Esophagus muscularis mucosa (tissue), 4 donors: ENCODE data around the gene LAD1. TPM values are rescaled to one million over a fixed set of nuclear protein-coding genes. Genes with fewer than 3 reads are reported as not detected.

Source experiments
- DNase-seq: peaks from one replicate; pipeline ENCODE4 v3.0.0-alpha.2; 2017; ENCODE audit errors: extremely low spot score
- H3K27ac ChIP-seq, 4 donors: fragments of 200-600 bp; sonication (generic); replicated peaks in 1 of 4; 1 replicate in 3 of 4; 2 replicates in 1 of 4; pipeline ENCODE4 v1.5.1; 2016 to 2019; ENCODE audit warnings: mild to moderate bottlenecking in 1 of 4
- H3K27me3 ChIP-seq, 4 donors: fragments of 200-600 bp; sonication (generic); one replicate each; pipeline versions ENCODE4 v1.5.1 to v1.6.0; 2016 to 2019
- H3K36me3 ChIP-seq, 4 donors: fragments of 200-600 bp; sonication (generic); one replicate each; pipeline ENCODE4 v1.5.1; 2016 to 2019
- H3K4me1 ChIP-seq, 4 donors: fragments of 200-600 bp; sonication (generic); one replicate each; pipeline ENCODE4 v1.5.1; 2016 to 2019
- H3K4me3 ChIP-seq, 4 donors: fragments of 200-600 bp; sonication (generic); 1 replicate in 2 of 4; 2 replicates in 2 of 4; pipeline ENCODE4 v1.5.1; 2016 to 2019; ENCODE audit warnings: mild to moderate bottlenecking in 4 of 4, moderate library complexity in 1 of 4
- H3K9me3 ChIP-seq, 4 donors: fragments of 200-600 bp; sonication (generic); 1 replicate in 3 of 4; 2 replicates in 1 of 4; pipeline ENCODE4 v1.5.1; 2016 to 2019
- CTCF ChIP-seq, 3 experiments: fragments of 200-600 bp in 2 of 3; fragments of 450-650 bp in 1 of 3; sonication (generic) in 2 of 3; IDR thresholded peaks; one replicate each; pipeline ENCODE4 v1.5.1; 2017 to 2019; ENCODE audit warnings: antibody characterized with exemption in 3 of 3, mild to moderate bottlenecking in 2 of 3, moderate library complexity in 1 of 3
- EP300 ChIP-seq: sonication (generic); formaldehyde crosslinking; IDR thresholded peaks from one replicate; pipeline ENCODE4 v1.6.1; 2017; ENCODE audit warnings: antibody characterized with exemption
- POLR2A ChIP-seq: fragments of 450-650 bp; IDR thresholded peaks from one replicate; pipeline ENCODE4 v1.6.1; 2017; ENCODE audit warnings: antibody characterized with exemption, moderate library complexity, mild to moderate bottlenecking, low read depth
- POLR2AphosphoS5 ChIP-seq, 2 donors: sonication (generic); formaldehyde crosslinking; IDR thresholded peaks; one replicate each; pipeline ENCODE4 v1.6.1; 2017; ENCODE audit warnings: antibody characterized with exemption in 2 of 2
- WGBS: methylation state at CpG from one replicate; pipeline ENCODE4 v1.1.5; 2018; 5-methylcytosine and 5-hydroxymethylcytosine counted together
- intact Hi-C: fragments of 100-400 bp; cut with DNase I; formaldehyde crosslinking; loops from one replicate; pipeline ENCODE4 v1.15.1; 2023
- total RNA-seq, 4 donors: library from RNA; depleted of rRNA; stranded (reverse); fragments of >200 nt; gene quantifications; one replicate each; pipeline versions ENCODE4 v1.1.0 to v1.2.1, GENCODE V29; 2016

Gene LAD1
- total RNA-seq, 4 donors from 2014 or later = 0.17 TPM; not detected in 3

- Histone ChIP-seq H3K27me3 (peaks cover 0 to 35% (median 0%) of the 10 kb centered on the region in 4 donors), H3K27ac (no peak overlapping the region), H3K9me3 (no peaks in the 10 kb centered on the region)
Measured at GRCh38 chr1:201354151-201354900, 44.8 kb downstream of the LAD1 start.

GRCh38 chr1:201353186-201353940 lies 45.8 kb downstream of the LAD1 start:
- Histone ChIP-seq H3K27me3 (peaks cover 0 to 42% (median 0%) of the 10 kb centered on the region in 4 donors), H3K36me3 (no peaks in the 10 kb centered on the region), H3K9me3 (no peaks in the 10 kb centered on the region), H3K27ac (no peak overlapping the region), H3K4me1 (peaks cover 0 to 9% (median 0%) of the 10 kb centered on the region in 4 donors), H3K4me3 (no peak overlapping the region)
- TF ChIP-seq POLR2AphosphoS5 (IDR thresholded peaks at IDR 0.05) (no peak), POLR2A (no peak)
- WGBS = 85% methylated on average over 8 of the region's 13 CpGs
- no peak for DNase-seq
- intact Hi-C loops = no loop called here

More at GRCh38 chr1:201354151-201354900, 44.8 kb downstream of the LAD1 start:
- H3K4me1 ChIP-seq = peaks cover 0 to 12% (median 3%) of the 10 kb centered on the region in 4 donors
- 93% methylated on average over 9 of the region's 9 CpGs for WGBS
- TF ChIP-seq POLR2A (no peak), POLR2AphosphoS5 (IDR thresholded peaks at IDR 0.05) (no peak), CTCF (IDR thresholded peaks at IDR 0.05) (no peak), EP300 (no peak)
- H3K4me3 ChIP-seq = no peak overlapping the region
- peaks cover 0 to 4% (median 0%) of the 10 kb centered on the region in 4 donors for H3K36me3 ChIP-seq
- DNase-seq = no peak
- intact Hi-C loops = no loop called here

GRCh38 chr1:201351617-201352016 lies 47.5 kb downstream of the LAD1 start:
- H3K36me3 ChIP-seq = no peaks in the 10 kb centered on the region
- TF ChIP-seq CTCF (IDR thresholded peaks at IDR 0.05) (no peak), EP300 (no peak), POLR2A (no peak), POLR2AphosphoS5 (IDR thresholded peaks at IDR 0.05) (no peak)
- H3K4me1 ChIP-seq = peaks cover 0 to 8% (median 0%) of the 10 kb centered on the region in 4 donors
- no peak for DNase-seq
- H3K4me3 ChIP-seq = no peak overlapping the region
- H3K27me3 ChIP-seq = peaks cover 0 to 46% (median 0%) of the 10 kb centered on the region in 4 donors
- no peaks in the 10 kb centered on the region for H3K9me3 ChIP-seq
- no peak overlapping the region for H3K27ac ChIP-seq
- intact Hi-C loops = no loop called here

- Histone ChIP-seq H3K4me3 (no peak overlapping the region), H3K27ac (no peak overlapping the region), H3K9me3 (no peaks in the 10 kb centered on the region), H3K36me3 (no peaks in the 10 kb centered on the region), H3K4me1 (peaks cover 0 to 8% (median 0%) of the 10 kb centered on the region in 4 donors), H3K27me3 (peaks cover 0 to 51% (median 0%) of the 10 kb centered on the region in 4 donors)
- intact Hi-C loops = no loop called here
- no peak for DNase-seq
- no peak for TF ChIP-seq EP300
- TF ChIP-seq POLR2AphosphoS5 (IDR thresholded peaks at IDR 0.05) = no peak
- TF ChIP-seq CTCF (IDR thresholded peaks at IDR 0.05) = no peak
- no peak for TF ChIP-seq POLR2A
- WGBS = 87% methylated on average over 7 of the region's 7 CpGs
Measured at GRCh38 chr1:201350884-201351283, 48.2 kb downstream of the LAD1 start.

GRCh38 chr1:201350361-201350725 lies 48.8 kb downstream of the LAD1 start:
- Histone ChIP-seq H3K27me3 (peaks cover 0 to 56% (median 0%) of the 10 kb centered on the region in 4 donors), H3K9me3 (no peaks in the 10 kb centered on the region), H3K4me1 (peaks cover 0 to 8% (median 0%) of the 10 kb centered on the region in 4 donors), H3K36me3 (no peaks in the 10 kb centered on the region), H3K27ac (no peak overlapping the region), H3K4me3 (no peak overlapping the region)
- DNase-seq = no peak
- 76% methylated on average over 2 of the region's 2 CpGs for WGBS
- intact Hi-C loops = no loop called here
- TF ChIP-seq POLR2A (no peak), EP300 (no peak), POLR2AphosphoS5 (IDR thresholded peaks at IDR 0.05) (no peak), CTCF (IDR thresholded peaks at IDR 0.05) (no peak)
